HepG2 (cell line): ENCODE results near the gene STX2. TPM values are rescaled to one million over a fixed set of nuclear protein-coding genes. Genes with fewer than 3 reads are reported as not detected.
A peak's percentile ranks its signal among the peaks of the same experiment; 100 is the strongest.

ENCODE experiments used
- BRCA1 ChIP-seq: sonication (generic); formaldehyde crosslinking; IDR thresholded peaks from 2 replicates; pipeline ENCODE4 v1.4.0; 2020; ENCODE audit warnings: missing genetic modification reagents
- CCDC6 ChIP-seq: sonication (generic); formaldehyde crosslinking; IDR thresholded peaks from 2 replicates; pipeline ENCODE4 v1.8.1; 2022; ENCODE audit warnings: mild to moderate bottlenecking, missing genetic modification reagents, moderate library complexity
- KIAA2018 ChIP-seq: sonication (generic); formaldehyde crosslinking; IDR thresholded peaks from 2 replicates; pipeline ENCODE4 v1.5.0; 2020; ENCODE audit warnings: mild to moderate bottlenecking, missing genetic modification reagents, borderline replicate concordance
- NR2F2 ChIP-seq: IDR thresholded peaks from 2 replicates; pipeline ENCODE4 v1.6.1; 2012; ENCODE audit warnings: low read depth, inconsistent platforms, borderline replicate concordance
- PBX2 ChIP-seq: IDR thresholded peaks from 2 replicates; pipeline ENCODE4 v1.6.1; 2016; ENCODE audit warnings: control low read depth
- PHF8 ChIP-seq: sonication (generic); formaldehyde crosslinking; IDR thresholded peaks from 2 replicates; pipeline ENCODE4 v1.5.0; 2020; ENCODE audit warnings: missing genetic modification reagents
- RAD51 ChIP-seq: fragments of 450-650 bp; IDR thresholded peaks from 2 replicates; pipeline ENCODE4 v1.6.1; 2016; ENCODE audit warnings: borderline replicate concordance
- SKI ChIP-seq: fragments of 450-650 bp; IDR thresholded peaks from one replicate; pipeline ENCODE4 v1.6.1; 2018; ENCODE audit warnings: mild to moderate bottlenecking; ENCODE audit not compliant: partially characterized antibody
- SMAD9 ChIP-seq: sonication (generic); formaldehyde crosslinking; IDR thresholded peaks from 2 replicates; pipeline ENCODE4 v1.5.1; 2020; ENCODE audit warnings: mild to moderate bottlenecking, missing genetic modification reagents
- SNAPC2 ChIP-seq: sonication (generic); formaldehyde crosslinking; IDR thresholded peaks from 2 replicates; pipeline ENCODE4 v1.8.1; 2022; ENCODE audit warnings: mild to moderate bottlenecking, missing genetic modification reagents
- ZBTB3 ChIP-seq: sonication (generic); formaldehyde crosslinking; IDR thresholded peaks from 2 replicates; pipeline ENCODE4 v1.4.0; 2020; ENCODE audit warnings: low read depth, mild to moderate bottlenecking, moderate library complexity, missing genetic modification reagents, borderline replicate concordance
- ZNF142 ChIP-seq: sonication (generic); formaldehyde crosslinking; IDR thresholded peaks from 2 replicates; pipeline ENCODE4 v1.4.0; 2020; ENCODE audit warnings: missing genetic modification reagents
- ZNF260 ChIP-seq: sonication (generic); formaldehyde crosslinking; IDR thresholded peaks from 2 replicates; pipeline ENCODE4 v1.4.0; 2020; ENCODE audit warnings: missing genetic modification reagents, low read depth, mild to moderate bottlenecking, borderline replicate concordance
- ZNF709 ChIP-seq: sonication (generic); formaldehyde crosslinking; IDR thresholded peaks from 2 replicates; pipeline ENCODE4 v1.5.0; 2020; ENCODE audit warnings: mild to moderate bottlenecking, missing genetic modification reagents
- polyA plus RNA-seq, 8 experiments: library from polyadenylated mRNA; depleted of rRNA in 3 of 8; stranded (reverse) in 7 of 8; unstranded in 1 of 8; fragments of >200 nt; fragmentation: Illumina TruSeq in 4 of 8; extraction: Trizol in 4 of 8; gene quantifications; 2 replicates each; pipeline versions ENCODE4 v1.2.1 to v1.2.3, GENCODE V29; 2011 to 2016; ENCODE audit warnings: low read depth in 4 of 8, missing spikeins in 1 of 8, mixed read lengths in 1 of 8; ENCODE audit not compliant: insufficient read depth in 1 of 8
- total RNA-seq, 5 experiments: library from RNA; depleted of rRNA; stranded (reverse); fragments of >200 nt; fragmentation: Illumina TruSeq; extraction: Trizol; gene quantifications; 2 replicates each; pipeline ENCODE4 v1.2.3, GENCODE V29; 2016; ENCODE audit warnings: low read depth in 1 of 5

The STX2 gene
- total and polyA plus RNA-seq, 2 of the 13 experiments (the other 11 are each of a cell fraction or from before 2014, with no cell fraction given): 13.4 to 25.1 TPM

- no peak for TF ChIP-seq KIAA2018 (CRISPR knock-in tag)
- peak; percentile 71 for TF ChIP-seq PHF8 (CRISPR knock-in tag)
- TF ChIP-seq NR2F2: peak; percentile 29; the same call in 1 of the 2 replicates
- TF ChIP-seq SKI: peak; percentile 47
- no peak for TF ChIP-seq RAD51
- TF ChIP-seq ZNF142: peak; percentile 82
- TF ChIP-seq ZBTB3: no peak
- no peak for TF ChIP-seq PBX2 (CRISPR knock-in tag)
- peak; percentile 97 for TF ChIP-seq CCDC6
- no peak for TF ChIP-seq BRCA1 (CRISPR knock-in tag)
- no peak for TF ChIP-seq SMAD9 (CRISPR knock-in tag)
- peak; percentile 71 for TF ChIP-seq ZNF709
- no peak for TF ChIP-seq ZNF260
- TF ChIP-seq SNAPC2 (CRISPR knock-in tag): no peak
Observed at GRCh38 chr12:130871286-130872178, 32.5 kb upstream of the STX2 start, which contains the start of gene RAN (continued).
